GM21367 (cell line): Measurements from ENCODE around the gene PHACTR2.
"Not testable (repeated sequence)": the region's sequence is repeated elsewhere in the genome, so short reads cannot be mapped to it uniquely, and the experiment has no call there.

Experiments
- ATAC-seq: cut with Tn5 transposase; IDR thresholded peaks from one replicate; pipeline ENCODE4 v1.9.1; 2021; ENCODE audit not compliant: unreplicated experiment

Gene PHACTR2

GRCh38 chr6:143677891-143678791 lies at the start of gene PHACTR2:
Gene PHACTR2 (plus strand): TSS chr6:143677965. CDS start chr6:143678164, 199 bp downstream.
- ATAC-seq: no peak

GRCh38 chr6:143629104-143630080 lies 48.4 kb upstream of the PHACTR2 start:
- ATAC-seq: no peak

- not testable (repeated sequence) for ATAC-seq
Observed at GRCh38 chr6:143631196-143631595, 46.6 kb upstream of the PHACTR2 start.

GRCh38 chr6:143632894-143633293 lies 44.9 kb upstream of the PHACTR2 start:
- ATAC-seq: no peak

- no peak for ATAC-seq
Observed at GRCh38 chr6:143634486-143634885, 43.3 kb upstream of the PHACTR2 start.

GRCh38 chr6:143637691-143638090 lies 40.1 kb upstream of the PHACTR2 start:
- ATAC-seq: no peak

GRCh38 chr6:143642403-143642802 lies 35.4 kb upstream of the PHACTR2 start:
- ATAC-seq: no peak

GRCh38 chr6:143647191-143647590 lies 30.6 kb upstream of the PHACTR2 start:
- no peak for ATAC-seq

GRCh38 chr6:143647732-143648131 lies 30.0 kb upstream of the PHACTR2 start:
- no peak for ATAC-seq

GRCh38 chr6:143649319-143649718 lies 28.4 kb upstream of the PHACTR2 start:
- not testable (repeated sequence) for ATAC-seq

GRCh38 chr6:143651328-143651727 lies 26.4 kb upstream of the PHACTR2 start:
- ATAC-seq: not testable (repeated sequence)

- no peak for ATAC-seq
Observed at GRCh38 chr6:143652841-143653331, 24.9 kb upstream of the PHACTR2 start.

GRCh38 chr6:143655541-143655940 lies 22.2 kb upstream of the PHACTR2 start:
- no peak for ATAC-seq

GRCh38 chr6:143656026-143656425 lies 21.7 kb upstream of the PHACTR2 start:
- ATAC-seq: no peak

GRCh38 chr6:143657809-143658208 lies 20.0 kb upstream of the PHACTR2 start:
- ATAC-seq: no peak

GRCh38 chr6:143660170-143660569 lies 17.6 kb upstream of the PHACTR2 start:
- ATAC-seq: not testable (repeated sequence)

GRCh38 chr6:143664171-143664570 lies 13.6 kb upstream of the PHACTR2 start:
- ATAC-seq: no peak

- ATAC-seq: not testable (repeated sequence)
Observed at GRCh38 chr6:143666007-143666406, 11.8 kb upstream of the PHACTR2 start.

GRCh38 chr6:143669483-143669882 lies 8.3 kb upstream of the PHACTR2 start:
- ATAC-seq: not testable (repeated sequence)

GRCh38 chr6:143673669-143674068 lies 4.1 kb upstream of the PHACTR2 start:
- ATAC-seq: no peak
